Endodermal cell (in vitro differentiated cells): Measurements from ENCODE around the gene UTP15. TPM values are rescaled to one million over a fixed set of nuclear protein-coding genes. Genes with fewer than 3 reads are reported as not detected.

Experiments used
- DNase-seq: peaks from one replicate; pipeline ENCODE4 v3.0.0-alpha.2; 2017
- H3K27ac ChIP-seq: 2 replicates; pipeline ENCODE4 v1.5.1; 2013; ENCODE audit warnings: mild to moderate bottlenecking, low read depth, low read length, moderate library complexity
- H3K27me3 ChIP-seq: 2 replicates; pipeline ENCODE4 v1.6.1; 2013; ENCODE audit warnings: mild to moderate bottlenecking, low read length, moderate library complexity; ENCODE audit not compliant: insufficient read depth, control insufficient read depth, poor library complexity, severe bottlenecking
- H3K36me3 ChIP-seq: 2 replicates; pipeline ENCODE4 v1.7.0; 2013; ENCODE audit warnings: mild to moderate bottlenecking, low read length, moderate library complexity; ENCODE audit not compliant: control insufficient read depth, insufficient read depth
- H3K4me1 ChIP-seq: one replicate; pipeline ENCODE4 v1.7.0; 2013; ENCODE audit warnings: low read length; ENCODE audit not compliant: control insufficient read depth, insufficient read depth
- H3K4me3 ChIP-seq: 2 replicates; pipeline ENCODE4 v1.5.1; 2013; ENCODE audit warnings: mild to moderate bottlenecking, low read length, moderate library complexity
- H3K9ac ChIP-seq: 2 replicates; pipeline ENCODE4 v1.6.1; 2013; ENCODE audit warnings: mild to moderate bottlenecking, low read length, moderate library complexity; ENCODE audit not compliant: poor library complexity, severe bottlenecking; ENCODE audit errors: extremely low read depth
- H3K9me3 ChIP-seq: 2 replicates; pipeline ENCODE4 v1.6.1; 2013; ENCODE audit warnings: mild to moderate bottlenecking, low read length, moderate library complexity; ENCODE audit not compliant: control insufficient read depth
- H3K27ac Mint-ChIP-seq: 2 replicates; pipeline ENCODE4 v1.8.0; 2020; ENCODE audit warnings: mixed read lengths
- H3K27me3 Mint-ChIP-seq: 2 replicates; pipeline ENCODE4 v1.8.0; 2021; ENCODE audit warnings: mild to moderate bottlenecking, mixed read lengths; ENCODE audit not compliant: insufficient read depth
- H3K36me3 Mint-ChIP-seq: 2 replicates; pipeline ENCODE4 v1.8.0; 2020; ENCODE audit warnings: low read depth, mixed read lengths
- H3K4me1 Mint-ChIP-seq: 2 replicates; pipeline ENCODE4 v1.8.0; 2020; ENCODE audit warnings: mixed read lengths
- H3K4me3 Mint-ChIP-seq: 2 replicates; pipeline ENCODE4 v1.8.0; 2020; ENCODE audit warnings: mild to moderate bottlenecking, moderate library complexity, mixed read lengths
- H3K9me3 Mint-ChIP-seq: 2 replicates; pipeline ENCODE4 v1.8.0; 2020; ENCODE audit warnings: mild to moderate bottlenecking, mixed read lengths
- WGBS, 2 experiments: methylation state at CpG; one replicate each; pipeline versions ENCODE4 v1.1.5 to v1.1.7; 2013; ENCODE audit warnings: missing lambda C conversion rate in 2 of 2, mixed read lengths in 1 of 2; ENCODE audit not compliant: insufficient coverage in 1 of 2, insufficient read length in 1 of 2; 5-methylcytosine and 5-hydroxymethylcytosine counted together
- total RNA-seq, 2 donors: library from RNA; stranded (reverse); fragmentation: NEBNext Ultra II Directional in 1 of 2; extraction: Animal tissue kit (Norgen Biotek cat#: 25700) in 1 of 2; gene quantifications; 2 replicates in 1 of 2; 3 replicates in 1 of 2; pipeline ENCODE4 v1.2.1, GENCODE V29; 2021
- TF ChIP-seq, protein P1 (sequence below): fragments of 200-600 bp; sonication (generic); conservative IDR thresholded peaks from 2 replicates; pipeline ENCODE4 v1.5.0; 2021; ENCODE audit warnings: antibody characterized with exemption, mild to moderate bottlenecking

UTP15 gene
- total RNA-seq, 2 donors from 2014 or later = 24.7 to 28.3 TPM

DNA sequence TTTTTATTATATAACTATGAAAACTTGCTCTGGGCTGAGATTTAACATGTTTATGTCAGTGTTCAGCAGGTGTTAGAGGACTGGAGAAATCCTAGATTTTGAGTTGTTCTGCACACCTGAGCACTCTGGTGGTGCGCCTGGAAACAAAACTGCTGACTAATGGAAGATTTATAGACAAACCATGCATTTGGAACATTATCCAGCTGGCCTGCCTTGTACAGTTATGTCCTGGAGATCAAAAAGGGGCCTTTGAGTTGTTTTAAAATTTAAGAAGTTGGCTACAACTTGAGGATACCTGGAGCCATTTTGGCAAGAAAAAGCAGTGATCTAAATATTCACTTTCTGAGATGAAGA, 54.8 kb downstream of the UTP15 start:
- no peaks in the 10 kb centered on the region for H3K36me3 Mint-ChIP-seq
- Histone ChIP-seq H3K4me1 (no peaks in the 10 kb centered on the region), H3K9me3 (no peaks in the 10 kb centered on the region), H3K27me3 (peaks cover 6% of the 10 kb centered on the region), H3K4me3 (no peak overlapping the region), H3K36me3 (no peaks in the 10 kb centered on the region), H3K27ac (no peak overlapping the region), H3K9ac (no peak overlapping the region)
- H3K27ac Mint-ChIP-seq = no peak overlapping the region
- no peaks in the 10 kb centered on the region for H3K9me3 Mint-ChIP-seq
- TF ChIP-seq, protein P1, sequence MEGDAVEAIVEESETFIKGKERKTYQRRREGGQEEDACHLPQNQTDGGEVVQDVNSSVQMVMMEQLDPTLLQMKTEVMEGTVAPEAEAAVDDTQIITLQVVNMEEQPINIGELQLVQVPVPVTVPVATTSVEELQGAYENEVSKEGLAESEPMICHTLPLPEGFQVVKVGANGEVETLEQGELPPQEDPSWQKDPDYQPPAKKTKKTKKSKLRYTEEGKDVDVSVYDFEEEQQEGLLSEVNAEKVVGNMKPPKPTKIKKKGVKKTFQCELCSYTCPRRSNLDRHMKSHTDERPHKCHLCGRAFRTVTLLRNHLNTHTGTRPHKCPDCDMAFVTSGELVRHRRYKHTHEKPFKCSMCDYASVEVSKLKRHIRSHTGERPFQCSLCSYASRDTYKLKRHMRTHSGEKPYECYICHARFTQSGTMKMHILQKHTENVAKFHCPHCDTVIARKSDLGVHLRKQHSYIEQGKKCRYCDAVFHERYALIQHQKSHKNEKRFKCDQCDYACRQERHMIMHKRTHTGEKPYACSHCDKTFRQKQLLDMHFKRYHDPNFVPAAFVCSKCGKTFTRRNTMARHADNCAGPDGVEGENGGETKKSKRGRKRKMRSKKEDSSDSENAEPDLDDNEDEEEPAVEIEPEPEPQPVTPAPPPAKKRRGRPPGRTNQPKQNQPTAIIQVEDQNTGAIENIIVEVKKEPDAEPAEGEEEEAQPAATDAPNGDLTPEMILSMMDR = no peak
- no peak overlapping the region for H3K4me3 Mint-ChIP-seq
- peaks cover under 1% of the 10 kb centered on the region for H3K4me1 Mint-ChIP-seq
- no peak for DNase-seq
- WGBS, 2 experiments = 78 to 87% methylated on average over 1 of the region's 1 CpG
- peaks cover 7% of the 10 kb centered on the region for H3K27me3 Mint-ChIP-seq

DNA sequence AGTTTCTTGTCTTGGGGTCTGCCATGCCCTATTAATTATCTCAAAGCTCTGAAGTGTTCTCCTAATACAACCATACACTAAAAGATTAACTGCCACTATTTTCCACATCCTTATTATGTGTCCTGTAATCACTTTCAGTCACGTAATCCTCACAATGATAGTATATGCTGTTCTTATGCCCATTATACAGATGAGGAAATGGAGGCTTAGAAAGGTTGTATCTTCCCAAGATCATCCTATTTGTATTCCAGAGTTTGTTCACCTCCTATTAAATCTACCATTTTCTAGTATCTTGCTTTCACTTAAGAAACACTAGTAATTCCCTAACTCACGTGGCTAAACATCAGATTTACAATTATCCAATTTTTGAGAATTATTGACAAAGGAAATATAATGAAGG, 57.5 kb downstream of the UTP15 start:
- H3K27me3 ChIP-seq = peaks cover 30% of the 10 kb centered on the region

GRCh38 chr5:73623901-73624404, 58.4 kb downstream of the UTP15 start:
- no peaks in the 10 kb centered on the region for H3K36me3 Mint-ChIP-seq
- no peak overlapping the region for H3K27ac Mint-ChIP-seq
- Histone ChIP-seq H3K27me3 (peaks cover 39% of the 10 kb centered on the region), H3K9ac (no peak overlapping the region), H3K4me3 (no peak overlapping the region), H3K4me1 (no peaks in the 10 kb centered on the region), H3K36me3 (no peaks in the 10 kb centered on the region), H3K9me3 (no peaks in the 10 kb centered on the region), H3K27ac (no peak overlapping the region)
- TF ChIP-seq, protein P1 = no peak
- peaks cover 2% of the 10 kb centered on the region for H3K4me1 Mint-ChIP-seq
- H3K9me3 Mint-ChIP-seq = no peaks in the 10 kb centered on the region
- 89 to 100% methylated on average over 2 of the region's 2 CpGs for WGBS, 2 experiments
- H3K27me3 Mint-ChIP-seq = peaks cover 36% of the 10 kb centered on the region
- no peak for DNase-seq
- H3K4me3 Mint-ChIP-seq = no peak overlapping the region

More for the DNA sequence above, 57.5 kb downstream of the UTP15 start:
- Mint-ChIP-seq H3K4me1 (peaks cover 2% of the 10 kb centered on the region), H3K9me3 (no peaks in the 10 kb centered on the region), H3K27ac (no peak overlapping the region), H3K27me3 (peaks cover 28% of the 10 kb centered on the region), H3K4me3 (no peak overlapping the region), H3K36me3 (no peaks in the 10 kb centered on the region)
- H3K36me3 ChIP-seq = no peaks in the 10 kb centered on the region
- H3K4me3 ChIP-seq = no peak overlapping the region
- H3K9me3 ChIP-seq = no peaks in the 10 kb centered on the region
- no peak overlapping the region for H3K9ac ChIP-seq
- DNase-seq = no peak
- H3K27ac ChIP-seq = no peak overlapping the region
- TF ChIP-seq, protein P1 = no peak
- no peaks in the 10 kb centered on the region for H3K4me1 ChIP-seq
- 87 to 100% methylated on average over 1 to 2 of the region's 2 CpGs for WGBS, 2 experiments
